HFF-Myc (cell line): ENCODE data around the gene AGER.
A peak's percentile ranks its signal among the peaks of the same experiment; 100 is the strongest.
"Not testable (repeated sequence)": the region's sequence is repeated elsewhere in the genome, so short reads cannot be mapped to it uniquely, and the experiment has no call there.

Experiments
- DNase-seq: peaks from one replicate; pipeline ENCODE4 v3.0.0-alpha.2; 2011; ENCODE audit warnings: low read depth; ENCODE audit errors: extremely low read depth
- H3K4me3 ChIP-seq: replicated peaks from 2 replicates; pipeline ENCODE4 v1.5.1; 2011; ENCODE audit warnings: low read depth, mild to moderate bottlenecking, control low read depth, low read length
- TF ChIP-seq, protein P1 (sequence below): IDR thresholded peaks from 2 replicates; pipeline ENCODE4 v1.5.1; 2012; ENCODE audit warnings: mild to moderate bottlenecking, low read depth, low read length, control low read depth; ENCODE audit errors: missing control alignments

The AGER gene

GRCh38 chr6:32189742-32190053 is 5.6 kb upstream of the AGER start:
- no peak for DNase-seq
- TF ChIP-seq, protein P1, sequence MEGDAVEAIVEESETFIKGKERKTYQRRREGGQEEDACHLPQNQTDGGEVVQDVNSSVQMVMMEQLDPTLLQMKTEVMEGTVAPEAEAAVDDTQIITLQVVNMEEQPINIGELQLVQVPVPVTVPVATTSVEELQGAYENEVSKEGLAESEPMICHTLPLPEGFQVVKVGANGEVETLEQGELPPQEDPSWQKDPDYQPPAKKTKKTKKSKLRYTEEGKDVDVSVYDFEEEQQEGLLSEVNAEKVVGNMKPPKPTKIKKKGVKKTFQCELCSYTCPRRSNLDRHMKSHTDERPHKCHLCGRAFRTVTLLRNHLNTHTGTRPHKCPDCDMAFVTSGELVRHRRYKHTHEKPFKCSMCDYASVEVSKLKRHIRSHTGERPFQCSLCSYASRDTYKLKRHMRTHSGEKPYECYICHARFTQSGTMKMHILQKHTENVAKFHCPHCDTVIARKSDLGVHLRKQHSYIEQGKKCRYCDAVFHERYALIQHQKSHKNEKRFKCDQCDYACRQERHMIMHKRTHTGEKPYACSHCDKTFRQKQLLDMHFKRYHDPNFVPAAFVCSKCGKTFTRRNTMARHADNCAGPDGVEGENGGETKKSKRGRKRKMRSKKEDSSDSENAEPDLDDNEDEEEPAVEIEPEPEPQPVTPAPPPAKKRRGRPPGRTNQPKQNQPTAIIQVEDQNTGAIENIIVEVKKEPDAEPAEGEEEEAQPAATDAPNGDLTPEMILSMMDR = no peak

GRCh38 chr6:32189069-32189741 is 5.2 kb upstream of the AGER start:
- TF ChIP-seq, protein P1 = no peak
- peak overlapping the region; percentile 77 for H3K4me3 ChIP-seq
- DNase-seq = no peak

More at GRCh38 chr6:32189742-32190053, 5.6 kb upstream of the AGER start:
- H3K4me3 ChIP-seq = peak overlapping the region; percentile 77

DNA sequence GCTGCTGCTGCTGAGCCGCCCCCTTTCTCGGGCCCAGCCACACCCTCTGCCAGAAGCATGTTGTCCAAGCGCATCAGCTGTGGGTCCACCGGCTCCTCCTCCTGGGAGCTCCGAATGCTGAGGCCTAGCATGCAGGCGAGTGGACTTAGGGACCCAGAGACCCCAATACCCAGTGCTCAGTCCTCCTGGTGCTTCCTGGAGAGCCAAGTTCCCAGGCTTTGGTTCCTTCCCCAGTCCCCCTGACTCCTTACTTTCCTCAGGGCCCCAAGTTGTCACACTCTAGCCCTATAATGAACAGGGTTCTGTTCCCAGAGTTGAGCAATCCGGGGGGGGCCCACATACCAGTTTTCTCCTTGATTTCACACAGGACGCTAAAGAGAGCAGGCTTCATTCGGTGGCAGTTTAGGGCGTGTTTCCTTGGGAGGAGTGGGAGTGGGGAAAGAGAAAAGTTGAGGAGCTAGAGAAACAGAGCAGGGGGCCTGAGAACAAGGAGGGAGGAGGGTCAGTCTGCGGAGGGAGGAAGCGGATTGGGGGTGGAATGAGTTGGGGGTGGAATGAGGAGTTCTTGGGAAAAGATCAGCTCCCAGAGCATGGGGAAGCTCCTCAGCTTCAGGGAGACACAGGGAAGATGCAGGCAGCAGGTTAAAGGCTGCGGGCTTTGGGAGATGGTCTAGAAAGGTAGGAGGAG is 4.5 kb upstream of the AGER start:
- H3K4me3 ChIP-seq = peak overlapping the region; percentile 77
- TF ChIP-seq, protein P1 = no peak
- DNase-seq = no peak

GRCh38 chr6:32187725-32188380 is 3.8 kb upstream of the AGER start:
- DNase-seq = not testable (repeated sequence)
- H3K4me3 ChIP-seq = peak overlapping the region; percentile 77

- TF ChIP-seq, protein P1 = no peak
- no peak for DNase-seq
- H3K4me3 ChIP-seq = no peak overlapping the region
These were observed 3.1 kb upstream of the AGER start for GRCh38 chr6:32187009-32187709.

DNA sequence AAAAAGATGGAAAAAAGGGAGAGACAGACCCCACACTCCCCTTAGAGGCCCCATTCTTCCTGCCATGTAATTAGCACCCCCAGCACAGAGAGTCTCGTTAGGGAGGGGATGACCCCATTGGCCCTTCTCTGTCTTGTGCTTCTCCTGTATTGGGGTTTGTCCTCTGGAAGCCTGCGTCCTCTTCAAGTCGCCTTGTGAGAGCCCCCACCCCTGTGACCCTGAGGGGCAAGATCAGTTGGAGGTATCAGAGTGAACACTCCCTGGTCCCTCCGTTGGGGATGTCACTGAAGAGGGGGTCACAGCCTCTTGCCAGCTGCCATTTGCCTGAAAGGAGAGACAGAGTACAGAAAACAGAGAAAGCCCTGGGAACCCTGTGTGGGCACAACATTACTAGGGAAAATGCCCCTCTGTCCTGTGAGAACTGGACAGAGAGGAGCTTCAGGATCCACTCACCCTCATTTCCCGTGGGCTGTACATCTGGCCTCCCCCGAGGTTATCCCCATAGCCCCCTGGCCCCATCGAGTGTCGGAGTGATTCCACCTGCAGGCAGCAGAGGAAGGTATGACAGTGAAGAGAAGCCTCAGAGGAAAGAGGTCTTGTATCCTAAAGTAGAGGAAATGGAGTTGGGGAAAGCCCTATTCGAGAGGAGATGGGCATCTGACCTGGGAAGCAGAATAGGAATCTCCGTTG is 2.2 kb upstream of the AGER start:
- not testable (repeated sequence) for H3K4me3 ChIP-seq, DNase-seq

DNA sequence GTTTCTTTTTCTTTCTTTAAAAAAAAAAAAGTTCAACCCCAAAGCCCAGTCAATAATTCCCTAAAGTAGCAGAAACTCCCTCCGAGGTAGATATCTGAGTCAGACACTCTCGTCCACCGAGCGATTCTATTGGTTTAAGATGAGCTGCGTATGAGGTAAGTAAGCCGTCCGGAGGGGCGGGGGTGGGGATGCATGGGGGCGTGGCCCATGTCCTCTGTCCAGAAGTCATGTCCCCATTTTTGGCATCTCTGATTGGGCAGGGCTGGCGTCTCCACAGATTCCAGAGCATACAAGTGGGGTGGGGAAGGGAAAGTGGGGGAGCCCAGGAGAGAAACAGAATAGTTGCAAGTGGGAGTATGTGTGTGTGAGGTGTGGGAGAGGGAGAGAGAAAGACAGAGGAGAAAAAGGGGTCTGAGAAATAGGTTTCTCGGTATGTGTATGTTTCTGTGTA is 1.7 kb upstream of the AGER start:
- not testable (repeated sequence) for DNase-seq, H3K4me3 ChIP-seq
